KOPT-K1 (cell line): ENCODE data around the gene DDAH1.

Experiments
- H3K27ac ChIP-seq: fragments of 200-600 bp; sonication (generic); 2 replicates; pipeline ENCODE4 v1.5.1; 2016; ENCODE audit warnings: antibody characterized with exemption, mild to moderate bottlenecking, low read depth, low read length; ENCODE audit not compliant: poor library complexity, severe bottlenecking
- H3K36me3 ChIP-seq: fragments of 200-600 bp; sonication (generic); 2 replicates; pipeline ENCODE4 v1.5.1; 2017; ENCODE audit warnings: antibody characterized with exemption, mild to moderate bottlenecking, low read length, moderate library complexity; ENCODE audit not compliant: insufficient read depth
- H3K9me3 ChIP-seq: fragments of 200-600 bp; sonication (generic); 2 replicates; pipeline ENCODE4 v1.5.1; 2017; ENCODE audit warnings: antibody characterized with exemption, low read length, mild to moderate bottlenecking; ENCODE audit not compliant: insufficient read depth, poor library complexity, severe bottlenecking

Gene DDAH1

GRCh38 chr1:85315789-85316188 is 149.2 kb downstream of the DDAH1 start:
- Histone ChIP-seq H3K9me3 (no peaks in the 10 kb centered on the region), H3K27ac (no peak overlapping the region), H3K36me3 (no peaks in the 10 kb centered on the region)

DNA sequence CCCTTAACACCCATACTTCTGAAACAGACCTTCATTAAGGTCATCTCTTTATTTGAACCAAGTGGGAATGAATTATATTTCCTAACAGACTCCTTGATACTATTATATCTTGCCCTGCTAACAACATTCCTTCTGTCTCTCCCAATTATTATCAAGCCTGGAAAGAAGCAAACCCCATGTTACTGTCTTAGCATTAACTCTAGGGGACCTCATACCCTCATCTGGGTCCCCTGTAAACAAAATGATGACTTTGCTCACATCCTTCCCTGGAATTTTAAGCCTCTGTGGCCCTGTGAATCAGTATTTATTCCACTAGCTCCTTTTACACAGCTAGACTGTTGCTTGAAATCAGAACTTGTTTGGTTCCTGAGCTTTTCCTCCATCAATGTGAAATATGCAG is 150.2 kb downstream of the DDAH1 start:
- Histone ChIP-seq H3K9me3 (no peaks in the 10 kb centered on the region), H3K27ac (no peak overlapping the region), H3K36me3 (no peaks in the 10 kb centered on the region)

DNA sequence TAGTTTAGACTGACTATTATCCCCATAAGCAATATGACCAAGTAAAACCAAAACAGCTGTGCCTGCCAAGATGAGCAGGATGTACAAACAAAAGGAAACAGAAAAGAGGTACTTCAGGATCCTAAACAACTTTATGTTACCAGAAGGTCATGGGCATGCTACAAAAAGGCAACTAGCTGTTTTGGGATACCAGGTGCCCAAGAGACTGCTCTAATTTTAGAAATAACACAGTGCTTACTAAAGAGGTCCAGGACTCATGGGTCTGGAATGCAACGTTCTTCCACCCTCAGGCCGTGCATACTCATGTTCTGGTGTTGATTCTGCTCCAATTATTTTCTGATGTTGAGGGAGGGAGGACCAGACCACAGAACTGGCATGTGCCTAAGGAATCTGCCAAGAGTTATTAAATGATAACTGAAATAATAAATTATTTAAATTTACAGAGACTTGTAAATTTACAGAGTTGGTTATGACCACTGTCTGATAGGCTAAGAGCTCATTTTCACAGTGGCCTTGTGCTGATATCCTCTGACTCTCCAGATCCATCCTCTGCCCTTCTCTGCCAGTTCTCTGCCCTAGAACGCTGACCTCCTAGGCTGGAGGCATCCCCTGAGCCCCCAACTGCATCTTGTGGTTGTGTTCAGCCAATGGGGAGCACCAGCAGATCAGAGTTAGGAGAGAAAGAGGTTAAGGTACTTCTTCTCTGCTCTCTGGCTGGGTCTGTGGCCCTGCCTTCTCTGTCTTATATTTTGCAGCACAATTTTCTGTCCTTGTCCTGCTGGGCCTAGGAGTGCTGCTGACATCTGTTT is 150.9 kb downstream of the DDAH1 start:
- Histone ChIP-seq H3K9me3 (no peaks in the 10 kb centered on the region), H3K36me3 (no peaks in the 10 kb centered on the region), H3K27ac (no peak overlapping the region)

DNA sequence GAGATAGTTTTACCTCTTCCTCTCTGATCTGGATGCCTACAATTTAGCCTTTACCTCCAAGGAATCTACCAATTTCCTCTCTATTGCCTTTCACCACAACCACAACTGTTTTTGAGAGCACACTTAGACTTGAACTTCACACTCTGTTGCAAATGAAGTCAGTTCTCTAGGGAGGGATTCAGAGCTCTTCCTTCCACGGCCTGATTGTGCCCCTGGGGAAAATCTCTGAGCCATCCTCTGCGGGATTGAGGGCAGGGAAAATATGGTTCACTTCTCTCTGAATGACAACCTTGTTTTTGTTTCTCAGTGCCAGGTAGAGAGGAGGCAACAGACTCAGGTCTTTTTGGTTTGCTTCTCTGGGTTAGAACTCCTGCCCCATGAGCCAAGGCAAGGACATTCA is 153.1 kb downstream of the DDAH1 start:
- H3K36me3 ChIP-seq: no peaks in the 10 kb centered on the region
- no peak overlapping the region for H3K27ac ChIP-seq
- H3K9me3 ChIP-seq: no peaks in the 10 kb centered on the region

DNA sequence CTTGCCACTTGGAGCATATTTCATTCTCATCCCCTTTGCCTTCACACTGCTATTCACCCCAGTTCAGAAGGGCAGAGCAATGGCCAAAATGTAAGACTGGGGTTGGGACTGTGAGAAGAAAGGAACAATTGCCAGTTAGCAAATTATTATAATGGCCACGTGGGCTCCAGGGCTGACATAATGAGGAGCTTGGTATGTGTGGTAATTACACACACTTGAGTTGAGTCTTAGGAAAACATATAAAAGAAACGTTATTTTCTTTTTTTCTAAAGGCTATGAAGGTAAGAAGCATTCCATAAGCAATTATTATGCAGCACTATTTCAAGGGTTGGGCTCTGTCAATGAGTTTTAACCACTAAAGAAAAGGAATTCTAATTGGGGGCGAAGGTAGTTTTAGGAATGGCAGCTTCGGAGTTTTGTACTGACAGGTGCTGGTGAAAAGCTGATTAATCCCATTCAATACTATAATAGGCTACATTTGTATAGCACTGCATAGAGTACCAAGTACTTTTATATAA is 156.1 kb downstream of the DDAH1 start:
- Histone ChIP-seq H3K27ac (no peak overlapping the region), H3K36me3 (no peaks in the 10 kb centered on the region), H3K9me3 (no peaks in the 10 kb centered on the region)

DNA sequence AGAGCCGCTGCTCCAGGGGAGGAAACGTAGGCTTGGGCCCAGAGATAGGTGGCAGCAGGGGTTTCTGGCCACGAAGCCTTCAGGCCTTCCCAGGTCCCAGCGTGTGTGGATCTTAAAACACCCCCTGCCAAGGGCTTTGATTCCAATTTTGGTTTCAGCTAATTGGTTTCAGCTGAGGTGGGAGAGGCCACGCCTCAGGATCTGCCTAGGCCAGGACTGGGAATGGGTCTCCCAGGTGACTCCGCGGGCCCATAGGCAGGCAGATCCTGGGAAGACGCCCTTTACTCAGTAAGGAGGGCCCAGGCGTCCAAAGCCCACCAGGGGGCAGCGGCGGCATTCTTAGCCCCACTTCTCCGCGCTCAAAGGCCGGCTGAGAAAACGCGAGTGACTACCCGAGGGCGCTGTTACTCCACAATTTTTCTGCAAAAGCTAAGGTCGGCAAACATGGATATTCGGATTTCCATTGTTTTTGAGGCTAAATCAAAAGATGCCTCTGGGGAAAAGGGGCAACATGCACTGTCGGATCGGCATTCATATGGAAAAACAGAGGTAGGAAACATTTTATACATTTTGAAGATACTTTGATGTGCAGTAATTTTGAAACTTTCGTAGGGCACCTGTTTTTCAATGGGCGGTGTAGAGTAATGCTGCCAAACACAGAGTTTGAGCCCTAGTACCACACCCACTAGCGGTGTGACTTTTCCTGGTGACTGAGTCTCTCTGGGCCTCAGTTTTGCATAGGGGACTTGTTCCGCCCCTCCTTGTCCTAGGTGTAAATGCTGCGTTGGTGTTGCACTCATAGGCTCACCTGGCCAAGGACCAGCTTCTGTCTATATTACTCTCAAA is 156.7 kb downstream of the DDAH1 start:
- Histone ChIP-seq H3K27ac (no peak overlapping the region), H3K9me3 (no peaks in the 10 kb centered on the region), H3K36me3 (no peaks in the 10 kb centered on the region)

GRCh38 chr1:85306236-85306635 is 158.7 kb downstream of the DDAH1 start:
- no peaks in the 10 kb centered on the region for H3K9me3 ChIP-seq
- no peak overlapping the region for H3K27ac ChIP-seq
- no peaks in the 10 kb centered on the region for H3K36me3 ChIP-seq

GRCh38 chr1:85303440-85304162 is 161.4 kb downstream of the DDAH1 start:
- no peak overlapping the region for H3K27ac ChIP-seq
- no peaks in the 10 kb centered on the region for H3K9me3 ChIP-seq
- no peaks in the 10 kb centered on the region for H3K36me3 ChIP-seq

GRCh38 chr1:85300140-85300539 is 164.8 kb downstream of the DDAH1 start:
- Histone ChIP-seq H3K36me3 (no peaks in the 10 kb centered on the region), H3K9me3 (no peaks in the 10 kb centered on the region), H3K27ac (no peak overlapping the region)

DNA sequence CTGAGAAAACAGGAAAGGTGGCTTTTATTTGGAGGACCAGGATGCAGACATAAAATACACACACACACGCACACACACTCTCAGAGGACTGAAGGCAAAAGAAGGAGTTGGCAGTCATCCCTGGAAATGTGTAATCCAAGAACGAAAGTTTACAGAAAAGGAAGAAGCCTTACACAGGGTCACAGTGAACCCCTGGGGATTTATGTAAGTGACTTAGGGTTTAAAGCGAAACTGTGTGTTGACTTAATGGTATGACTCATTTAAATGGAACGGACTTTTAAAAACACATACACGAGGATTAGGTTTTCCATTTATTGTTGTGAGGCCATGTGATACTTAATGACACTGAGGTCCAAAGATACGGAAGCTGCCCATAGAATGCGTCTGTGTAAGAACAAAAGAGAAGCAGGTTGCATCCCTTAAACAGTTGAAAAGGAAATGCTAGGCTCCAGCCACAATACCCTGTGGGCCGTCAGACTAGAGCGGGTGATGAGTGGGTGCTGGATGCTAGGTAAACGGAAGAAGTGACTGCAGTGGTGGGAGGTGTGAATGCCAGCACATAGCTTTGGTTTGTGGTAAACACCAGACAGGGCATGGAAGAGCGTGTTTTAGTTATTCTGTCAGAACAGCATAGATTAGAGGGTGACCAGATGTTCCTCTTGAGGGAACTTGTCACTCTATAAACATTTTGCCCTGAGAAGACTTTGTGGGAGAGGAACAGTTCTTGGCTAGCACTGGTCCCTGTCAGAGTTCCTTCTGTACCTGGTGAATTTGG is 166.9 kb downstream of the DDAH1 start:
- Histone ChIP-seq H3K9me3 (no peaks in the 10 kb centered on the region), H3K36me3 (no peaks in the 10 kb centered on the region), H3K27ac (no peak overlapping the region)

DNA sequence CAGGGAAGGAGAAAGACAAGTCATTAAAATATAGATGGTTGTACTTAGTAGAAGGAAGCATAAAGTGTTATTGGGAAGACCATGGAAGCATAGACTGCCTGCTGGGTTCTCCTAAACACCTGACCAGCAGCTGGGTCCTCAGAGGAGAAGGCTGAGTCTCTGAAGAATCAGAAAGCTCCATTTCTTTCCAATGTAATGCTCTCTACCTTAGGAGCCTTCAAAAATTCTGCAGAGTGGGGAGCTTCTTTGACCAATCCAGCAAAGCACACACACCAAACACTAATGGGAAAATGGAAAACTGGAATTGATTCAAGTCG is 167.5 kb downstream of the DDAH1 start:
- Histone ChIP-seq H3K9me3 (no peaks in the 10 kb centered on the region), H3K36me3 (no peaks in the 10 kb centered on the region), H3K27ac (no peak overlapping the region)

GRCh38 chr1:85296980-85297379 is 168.0 kb downstream of the DDAH1 start:
- Histone ChIP-seq H3K36me3 (no peaks in the 10 kb centered on the region), H3K27ac (no peak overlapping the region), H3K9me3 (no peaks in the 10 kb centered on the region)

GRCh38 chr1:85295654-85296053 is 169.3 kb downstream of the DDAH1 start:
- no peak overlapping the region for H3K27ac ChIP-seq
- no peaks in the 10 kb centered on the region for H3K36me3 ChIP-seq
- no peaks in the 10 kb centered on the region for H3K9me3 ChIP-seq

DNA sequence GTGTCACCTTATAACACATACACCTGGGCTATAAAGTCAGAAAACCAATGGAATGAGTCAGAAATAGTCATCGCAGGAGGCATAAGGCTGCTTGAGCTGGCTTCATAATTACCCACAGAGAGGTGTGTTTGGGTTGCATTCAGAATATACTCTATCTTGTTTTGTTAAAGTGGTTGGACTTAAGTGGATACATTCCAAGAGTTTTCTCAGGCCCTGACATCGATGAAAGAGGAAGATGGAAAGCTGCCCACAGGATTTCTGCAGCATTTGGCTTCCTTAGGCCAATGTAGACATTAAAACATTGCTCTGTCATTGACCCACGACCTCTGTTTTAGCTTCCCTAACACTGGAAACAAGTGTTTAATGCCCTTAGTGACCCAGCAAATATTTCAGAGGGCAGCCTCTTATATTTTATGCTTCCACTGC is 169.9 kb downstream of the DDAH1 start:
- no peak overlapping the region for H3K27ac ChIP-seq
- no peaks in the 10 kb centered on the region for H3K36me3 ChIP-seq
- no peaks in the 10 kb centered on the region for H3K9me3 ChIP-seq
